H9 (cell line): ENCODE results near the gene ANKRD53. TPM values are rescaled to one million over a fixed set of nuclear protein-coding genes. Genes with fewer than 3 reads are reported as not detected.
A peak's percentile ranks its signal among the peaks of the same experiment; 100 is the strongest.

ENCODE experiments used
- DNase-seq: peaks from one replicate; pipeline ENCODE4 v3.0.0-alpha.2; 2017
- H2AFZ ChIP-seq: one replicate; pipeline ENCODE4 v1.6.1; 2013; ENCODE audit warnings: mild to moderate bottlenecking, low read length, control low read depth, moderate library complexity
- H2AK5ac ChIP-seq: 2 replicates; pipeline ENCODE4 v1.6.1; 2013; ENCODE audit warnings: low read length, control low read depth, mixed read lengths; ENCODE audit not compliant: insufficient read length
- H2BK120ac ChIP-seq: one replicate; pipeline ENCODE4 v1.6.1; 2013; ENCODE audit warnings: low read depth, mild to moderate bottlenecking, low read length, control low read depth, inconsistent platforms; ENCODE audit not compliant: poor library complexity, severe bottlenecking
- H2BK12ac ChIP-seq: 2 replicates; pipeline ENCODE4 v1.6.1; 2013; ENCODE audit warnings: low read length, control low read depth, mixed read lengths, low read depth; ENCODE audit not compliant: insufficient read length
- H2BK15ac ChIP-seq: 2 replicates; pipeline ENCODE4 v1.6.1; 2013; ENCODE audit warnings: low read depth, low read length, control low read depth
- H2BK20ac ChIP-seq: one replicate; pipeline ENCODE4 v1.6.1; 2013; ENCODE audit warnings: low read depth, mild to moderate bottlenecking, low read length, control low read depth, inconsistent platforms; ENCODE audit not compliant: poor library complexity, severe bottlenecking
- H2BK5ac ChIP-seq: 2 replicates; pipeline ENCODE4 v1.6.1; 2013; ENCODE audit warnings: low read length, control low read depth, mixed read lengths; ENCODE audit not compliant: insufficient read length
- H3K14ac ChIP-seq: 2 replicates; pipeline ENCODE4 v1.6.1; 2013; ENCODE audit warnings: low read length, control low read depth; ENCODE audit not compliant: insufficient read depth
- H3K18ac ChIP-seq: 2 replicates; pipeline ENCODE4 v1.6.1; 2013; ENCODE audit warnings: low read depth, mild to moderate bottlenecking, mixed read lengths, low read length, control low read depth; ENCODE audit not compliant: insufficient read length
- H3K23ac ChIP-seq: 2 replicates; pipeline ENCODE4 v1.6.1; 2013; ENCODE audit warnings: low read length, control low read depth, mixed read lengths, low read depth; ENCODE audit not compliant: insufficient read length
- H3K23me2 ChIP-seq: 2 replicates; pipeline ENCODE4 v1.6.1; 2013; ENCODE audit warnings: low read depth, mild to moderate bottlenecking, mixed read lengths, low read length, control low read depth; ENCODE audit not compliant: insufficient read length, poor library complexity, severe bottlenecking
- H3K27ac ChIP-seq: 2 replicates; pipeline ENCODE4 v1.5.1; 2013; ENCODE audit warnings: low read length, control low read depth, mixed read lengths, low read depth; ENCODE audit not compliant: insufficient read length
- H3K27me3 ChIP-seq: 2 replicates; pipeline ENCODE4 v1.6.1; 2013; ENCODE audit warnings: low read length, control low read depth, inconsistent platforms; ENCODE audit not compliant: insufficient read depth
- H3K4ac ChIP-seq: 2 replicates; pipeline ENCODE4 v1.6.1; 2013; ENCODE audit warnings: low read depth, mild to moderate bottlenecking, control low read depth, inconsistent platforms, low read length, moderate library complexity
- H3K4me1 ChIP-seq: 2 replicates; pipeline ENCODE4 v1.6.1; 2013; ENCODE audit warnings: low read length, control low read depth, inconsistent platforms; ENCODE audit not compliant: insufficient read depth
- H3K4me2 ChIP-seq: 2 replicates; pipeline ENCODE4 v1.6.1; 2013; ENCODE audit warnings: low read length, control low read depth, mixed read lengths; ENCODE audit not compliant: insufficient read length, insufficient read depth
- H3K56ac ChIP-seq: 2 replicates; pipeline ENCODE4 v1.6.1; 2013; ENCODE audit warnings: low read depth, mild to moderate bottlenecking, mixed read lengths, low read length, control low read depth; ENCODE audit not compliant: insufficient read length
- H3K79me1 ChIP-seq: 2 replicates; pipeline ENCODE4 v1.6.1; 2013; ENCODE audit warnings: low read depth, mild to moderate bottlenecking, moderate library complexity, low read length, control low read depth, inconsistent platforms; ENCODE audit not compliant: insufficient read depth, poor library complexity, severe bottlenecking
- H3K79me2 ChIP-seq: 2 replicates; pipeline ENCODE4 v1.6.1; 2013; ENCODE audit warnings: low read length, control low read depth, inconsistent platforms; ENCODE audit not compliant: insufficient read depth
- H3K9ac ChIP-seq: 2 replicates; pipeline ENCODE4 v1.6.1; 2013; ENCODE audit warnings: low read length, control low read depth, mixed read lengths; ENCODE audit not compliant: insufficient read length; ENCODE audit errors: extremely low read depth
- H3K9me3 ChIP-seq: one replicate; pipeline ENCODE4 v1.6.1; 2013; ENCODE audit warnings: low read depth, low read length, inconsistent platforms; ENCODE audit not compliant: control insufficient read depth
- H3T11ph ChIP-seq: one replicate; pipeline ENCODE4 v1.6.1; 2013; ENCODE audit warnings: mild to moderate bottlenecking, low read length, control low read depth, inconsistent platforms
- H4K20me1 ChIP-seq: one replicate; pipeline ENCODE4 v1.6.1; 2013; ENCODE audit not compliant: control insufficient read depth, insufficient read length, insufficient read depth
- H4K5ac ChIP-seq: 2 replicates; pipeline ENCODE4 v1.6.1; 2013; ENCODE audit warnings: low read depth, mild to moderate bottlenecking, mixed read lengths, low read length, control low read depth; ENCODE audit not compliant: insufficient read length
- H4K8ac ChIP-seq: replicated peaks from 2 replicates; pipeline ENCODE4 v1.6.1; 2013; ENCODE audit warnings: low read length, control low read depth, mixed read lengths, low read depth; ENCODE audit not compliant: insufficient read length
- H4K91ac ChIP-seq: 2 replicates; pipeline ENCODE4 v1.6.1; 2013; ENCODE audit warnings: low read depth, mild to moderate bottlenecking, moderate library complexity, mixed read lengths, low read length, control low read depth; ENCODE audit not compliant: insufficient read length
- H3K27ac Mint-ChIP-seq, 3 experiments: 2 replicates in 2 of 3; 3 replicates in 1 of 3; pipeline ENCODE4 v1.8.0; 2020 to 2021; ENCODE audit warnings: mixed read lengths in 3 of 3, mild to moderate bottlenecking in 1 of 3, moderate library complexity in 1 of 3
- H3K27me3 Mint-ChIP-seq: 2 replicates; pipeline ENCODE4 v1.8.0; 2021; ENCODE audit warnings: low read depth, mild to moderate bottlenecking, moderate library complexity, mixed read lengths
- H3K36me3 Mint-ChIP-seq, 3 experiments: 2 replicates in 2 of 3; 3 replicates in 1 of 3; pipeline ENCODE4 v1.8.0; 2020 to 2021; ENCODE audit warnings: low read depth in 3 of 3, mixed read lengths in 3 of 3; ENCODE audit not compliant: insufficient read depth in 1 of 3
- H3K4me1 Mint-ChIP-seq, 2 experiments: 2 replicates each; pipeline ENCODE4 v1.8.0; 2020; ENCODE audit warnings: mixed read lengths in 2 of 2
- H3K4me3 Mint-ChIP-seq, 2 experiments: 2 replicates in 1 of 2; 3 replicates in 1 of 2; pipeline ENCODE4 v1.8.0; 2020 to 2021; ENCODE audit warnings: mild to moderate bottlenecking in 2 of 2, mixed read lengths in 2 of 2, moderate library complexity in 1 of 2
- H3K9me3 Mint-ChIP-seq, 2 experiments: 2 replicates in 1 of 2; 3 replicates in 1 of 2; pipeline ENCODE4 v1.8.0; 2020; ENCODE audit warnings: mild to moderate bottlenecking in 2 of 2, mixed read lengths in 2 of 2, moderate library complexity in 1 of 2
- WGBS: extraction: QIAGEN DNeasy Blood & Tissue Kit; methylation state at CpG from one replicate; pipeline ENCODE4 v1.1.7; 2013; ENCODE audit warnings: missing lambda C conversion rate, low lambda C conversion rate, mixed read lengths; ENCODE audit not compliant: insufficient read length; ENCODE audit errors: extremely low coverage; 5-methylcytosine and 5-hydroxymethylcytosine counted together
- total RNA-seq: library from RNA; stranded (reverse); gene quantifications from 2 replicates; pipeline ENCODE4 v1.2.1, GENCODE V29; 2021
- TF ChIP-seq, protein P1 (sequence below): fragments of 200-600 bp; sonication (generic); conservative IDR thresholded peaks from 3 replicates; pipeline ENCODE4 v1.8.0; 2021; ENCODE audit warnings: antibody characterized with exemption, mild to moderate bottlenecking

The ANKRD53 gene
- total RNA-seq, 1 experiment from 2014 or later, result 0.28 TPM

GRCh38 chr2:70959851-70960832 is 18.3 kb upstream of the ANKRD53 start:
- H3K4me1 Mint-ChIP-seq, result peaks cover 3 to 5% of the 10 kb centered on the region in 2 experiments
- Histone ChIP-seq H3K4me1 (no peaks in the 10 kb centered on the region), H3K4ac (no peak overlapping the region), H3K23ac (no peak overlapping the region), H3K9ac (no peak overlapping the region), H4K20me1 (peaks cover 3% of the 10 kb centered on the region), H4K91ac (no peak overlapping the region), H2AFZ (no peak overlapping the region), H2BK12ac (no peak overlapping the region), H2AK5ac (no peak overlapping the region), H2BK120ac (no peak overlapping the region), H3K56ac (no peak overlapping the region), H4K5ac (no peak overlapping the region), H2BK15ac (no peak overlapping the region), H3K4me2 (no peak overlapping the region), H3K79me2 (no peaks in the 10 kb centered on the region), H3K23me2 (peaks cover 6% of the 10 kb centered on the region), H3T11ph (no peak overlapping the region), H3K14ac (no peak overlapping the region; the same call in 1 of the 2 replicates), H2BK20ac (no peak overlapping the region), H3K18ac (no peak overlapping the region), H3K27ac (no peak overlapping the region), H4K8ac (no peak overlapping the region), H2BK5ac (no peak overlapping the region), H3K27me3 (peaks cover 12% of the 10 kb centered on the region; the same call in 1 of the 2 replicates), H3K9me3 (no peaks in the 10 kb centered on the region), H3K79me1 (no peaks in the 10 kb centered on the region)
- no peak overlapping the region for H3K4me3 Mint-ChIP-seq
- TF ChIP-seq, protein P1, sequence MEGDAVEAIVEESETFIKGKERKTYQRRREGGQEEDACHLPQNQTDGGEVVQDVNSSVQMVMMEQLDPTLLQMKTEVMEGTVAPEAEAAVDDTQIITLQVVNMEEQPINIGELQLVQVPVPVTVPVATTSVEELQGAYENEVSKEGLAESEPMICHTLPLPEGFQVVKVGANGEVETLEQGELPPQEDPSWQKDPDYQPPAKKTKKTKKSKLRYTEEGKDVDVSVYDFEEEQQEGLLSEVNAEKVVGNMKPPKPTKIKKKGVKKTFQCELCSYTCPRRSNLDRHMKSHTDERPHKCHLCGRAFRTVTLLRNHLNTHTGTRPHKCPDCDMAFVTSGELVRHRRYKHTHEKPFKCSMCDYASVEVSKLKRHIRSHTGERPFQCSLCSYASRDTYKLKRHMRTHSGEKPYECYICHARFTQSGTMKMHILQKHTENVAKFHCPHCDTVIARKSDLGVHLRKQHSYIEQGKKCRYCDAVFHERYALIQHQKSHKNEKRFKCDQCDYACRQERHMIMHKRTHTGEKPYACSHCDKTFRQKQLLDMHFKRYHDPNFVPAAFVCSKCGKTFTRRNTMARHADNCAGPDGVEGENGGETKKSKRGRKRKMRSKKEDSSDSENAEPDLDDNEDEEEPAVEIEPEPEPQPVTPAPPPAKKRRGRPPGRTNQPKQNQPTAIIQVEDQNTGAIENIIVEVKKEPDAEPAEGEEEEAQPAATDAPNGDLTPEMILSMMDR, result peak; percentile 66
- peak; percentile 61 for DNase-seq
- H3K9me3 Mint-ChIP-seq, result no peaks in the 10 kb centered on the region; a peak in 1 of 5 replicates
- no CpG with 5 or more reads among the region's 17 CpGs for WGBS
- H3K27me3 Mint-ChIP-seq, result peaks cover 78% of the 10 kb centered on the region
- H3K36me3 Mint-ChIP-seq, result no peaks in the 10 kb centered on the region
- peak overlapping the region in 1 of 3 experiments; percentile 13; a peak in 1 of 7 replicates for H3K27ac Mint-ChIP-seq
